GM21367 (cell line): ENCODE results near the gene C4orf51.
"Not testable (repeated sequence)": the region's sequence is repeated elsewhere in the genome, so short reads cannot be mapped to it uniquely, and the experiment has no call there.

Experiments
- ATAC-seq: cut with Tn5 transposase; IDR thresholded peaks from one replicate; pipeline ENCODE4 v1.9.1; 2021; ENCODE audit not compliant: unreplicated experiment

Gene C4orf51

DNA sequence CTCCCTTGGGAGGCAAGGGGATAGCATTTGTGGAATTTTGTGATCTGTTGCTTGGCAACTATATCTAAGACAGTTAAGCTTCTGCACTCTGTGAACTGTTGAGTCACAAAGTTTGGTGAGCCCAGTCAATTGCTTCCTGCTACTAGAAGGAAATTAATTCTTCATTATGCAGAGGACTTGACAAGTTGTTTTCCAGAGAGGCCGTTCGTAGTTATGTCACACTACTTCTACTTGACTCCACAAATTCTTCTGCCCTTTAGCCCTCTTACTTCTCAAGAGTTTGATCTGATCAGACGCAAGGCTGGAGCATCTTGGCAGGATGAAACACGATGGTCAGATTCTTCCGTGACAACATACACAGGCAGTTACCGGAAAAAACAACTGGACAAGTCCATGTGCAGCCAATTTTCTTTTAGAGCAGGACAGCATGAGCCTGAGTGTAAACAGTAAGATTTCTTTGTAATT lies at the start of gene C4orf51:
Gene C4orf51 (plus strand): TSS at position 156 of the 465 bp plus-strand sequence. CDS start 58 bp downstream, at position 214.
- no peak for ATAC-seq

DNA sequence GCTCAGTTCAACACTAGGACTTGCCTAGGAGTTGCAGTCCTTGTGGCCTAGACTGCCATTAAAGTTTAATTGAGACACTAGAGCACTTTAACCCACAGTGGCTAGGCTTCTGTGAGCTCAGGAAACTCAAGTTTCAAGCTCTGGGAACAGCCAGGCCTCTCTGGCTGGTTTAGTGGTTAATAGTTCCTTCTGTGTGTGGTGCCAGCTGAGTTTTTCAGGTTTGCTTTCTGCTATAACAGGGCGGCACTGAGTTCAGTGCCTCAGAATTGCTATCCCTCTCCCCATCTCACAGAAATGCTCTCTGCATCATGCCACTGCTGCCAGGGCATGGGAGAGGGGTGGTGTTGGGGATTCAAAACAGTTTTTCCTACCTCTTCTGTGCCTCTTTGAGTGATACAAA lies 44.8 kb upstream of the C4orf51 start:
- ATAC-seq: no peak

DNA sequence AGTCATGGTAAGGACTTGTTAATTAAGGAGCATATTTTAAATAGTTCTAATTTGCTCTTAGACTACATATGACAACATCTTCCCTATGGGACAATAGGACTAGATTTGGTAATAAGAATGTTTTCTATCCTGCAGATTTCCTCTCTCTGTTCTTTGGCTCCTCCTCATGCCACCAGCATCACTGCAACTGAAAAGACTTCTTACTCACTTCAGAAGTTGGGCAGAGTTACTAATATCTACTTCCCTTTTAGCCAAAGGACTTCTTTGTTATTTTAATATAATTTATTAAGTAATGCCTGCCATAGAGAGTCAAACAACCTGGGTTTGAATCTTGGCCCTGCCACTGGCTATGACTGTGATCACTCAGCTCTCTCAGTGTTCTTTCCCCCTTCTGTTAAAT lies 44.3 kb upstream of the C4orf51 start:
- no peak for ATAC-seq

DNA sequence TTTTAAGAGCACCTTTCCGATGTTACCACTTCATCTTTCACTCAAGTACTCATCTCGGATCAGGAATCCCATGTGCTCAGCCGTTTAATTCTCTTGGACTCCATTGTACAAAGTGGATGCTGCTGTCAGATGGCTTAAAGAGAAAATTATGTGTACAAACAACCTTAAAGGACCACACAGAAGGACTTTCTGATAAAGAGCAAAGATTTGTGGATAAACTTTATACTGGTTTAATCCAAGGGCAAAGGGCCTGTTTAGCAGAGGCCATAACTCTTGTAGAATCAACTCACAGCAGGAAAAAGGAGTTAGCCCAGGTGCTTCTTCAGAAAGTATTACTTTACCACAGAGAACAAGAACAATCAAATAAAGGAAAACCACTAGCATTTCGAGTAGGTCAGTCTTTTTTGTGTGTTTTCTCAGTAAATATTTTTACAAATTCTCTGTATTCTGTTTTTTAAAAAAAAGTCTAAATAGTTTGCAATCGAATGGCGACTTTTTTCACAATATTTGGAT lies 40.7 kb upstream of the C4orf51 start:
- ATAC-seq: no peak

DNA sequence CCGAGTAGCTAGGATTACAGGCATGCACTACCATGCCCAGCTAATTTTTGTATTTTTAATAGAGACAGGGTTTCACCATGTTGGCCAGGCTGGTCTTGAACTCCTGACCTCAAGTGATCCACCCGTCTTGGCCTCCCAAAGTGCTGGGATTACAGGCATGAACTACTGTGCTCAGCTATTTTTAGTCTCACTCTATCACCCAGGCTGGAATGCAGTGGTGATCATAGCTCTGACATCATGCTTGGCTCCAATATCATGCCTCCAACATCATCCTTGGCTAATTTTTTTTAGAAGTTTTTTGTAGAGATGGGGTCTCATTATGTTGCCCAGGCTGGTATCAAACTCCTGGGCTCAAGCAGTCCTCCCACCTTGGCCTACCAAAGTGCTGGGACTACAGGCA lies 39.7 kb upstream of the C4orf51 start:
- not testable (repeated sequence) for ATAC-seq

DNA sequence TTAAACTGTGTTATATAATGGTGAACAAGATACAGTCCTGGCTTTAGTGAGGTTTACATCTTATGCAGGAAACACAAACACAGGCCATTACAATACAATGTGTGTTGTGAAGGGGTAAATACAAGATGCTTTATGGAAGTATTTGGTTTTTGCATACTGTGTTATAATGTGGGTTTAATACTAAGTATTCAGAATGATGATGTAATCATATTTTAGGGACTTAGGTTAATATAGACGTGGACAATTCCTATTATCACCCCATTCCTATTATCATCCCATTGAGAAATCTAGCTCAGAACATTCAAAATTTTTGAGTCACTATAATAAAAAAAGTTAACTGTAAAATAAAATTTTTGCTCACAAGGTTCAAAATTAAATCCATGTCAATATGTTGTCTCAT lies 36.7 kb upstream of the C4orf51 start:
- ATAC-seq: no peak

DNA sequence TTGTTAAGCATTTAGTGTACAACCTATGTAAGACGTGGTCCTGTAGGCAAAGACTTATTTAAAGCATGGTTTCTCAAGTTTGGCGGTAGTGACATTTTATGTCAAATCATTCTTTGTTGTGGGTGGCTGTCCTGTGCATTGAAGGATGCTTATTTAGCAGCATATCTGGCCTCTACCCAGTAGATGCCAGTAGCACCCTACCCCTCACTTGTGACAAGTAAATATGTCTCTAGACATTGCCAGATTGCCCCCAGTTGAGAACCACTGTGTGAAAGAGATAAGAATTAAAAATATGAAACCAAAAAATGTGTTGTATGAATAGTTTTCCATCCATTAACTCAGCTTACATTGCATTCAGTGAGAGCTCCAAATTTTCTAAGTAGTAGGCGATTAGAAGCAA lies 35.2 kb upstream of the C4orf51 start:
- ATAC-seq: no peak

DNA sequence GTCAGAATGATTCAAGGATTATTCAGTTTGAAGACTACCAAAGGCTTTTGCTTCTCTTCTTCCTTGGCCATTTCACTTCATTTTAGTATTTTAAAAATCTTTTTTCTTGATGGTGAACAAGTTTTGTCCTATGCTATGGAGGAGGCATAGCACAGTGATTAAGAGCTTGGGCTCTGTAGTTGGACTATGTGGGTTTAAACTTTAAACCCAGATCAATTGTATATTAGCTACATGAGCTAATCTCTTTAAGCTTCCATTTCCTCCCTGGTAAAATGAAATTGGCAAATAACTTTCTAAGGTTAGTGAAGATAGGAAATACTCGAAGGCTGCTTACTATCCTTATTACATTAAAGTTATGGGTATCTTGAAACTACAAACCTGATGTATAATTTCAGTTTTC lies 23.8 kb upstream of the C4orf51 start:
- ATAC-seq: no peak

DNA sequence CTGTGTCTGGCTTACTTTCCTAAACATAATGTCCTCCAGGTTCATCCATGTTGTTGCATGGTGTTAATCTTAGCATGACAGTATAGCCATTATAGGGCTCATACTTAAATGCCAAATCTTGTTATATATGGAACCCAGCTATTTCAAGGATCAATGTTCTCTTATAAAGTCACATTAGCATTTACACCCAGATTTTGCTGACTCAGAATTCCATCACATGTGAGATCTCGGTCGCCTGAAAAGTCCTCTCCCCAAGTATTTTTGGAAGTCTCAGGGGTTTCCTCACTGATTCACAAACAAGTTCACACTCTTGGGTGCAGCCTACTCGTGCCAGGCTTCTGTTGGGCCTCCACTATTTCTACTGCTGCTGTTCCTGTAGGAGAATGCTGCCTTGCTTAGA lies 19.9 kb upstream of the C4orf51 start:
- no peak for ATAC-seq

DNA sequence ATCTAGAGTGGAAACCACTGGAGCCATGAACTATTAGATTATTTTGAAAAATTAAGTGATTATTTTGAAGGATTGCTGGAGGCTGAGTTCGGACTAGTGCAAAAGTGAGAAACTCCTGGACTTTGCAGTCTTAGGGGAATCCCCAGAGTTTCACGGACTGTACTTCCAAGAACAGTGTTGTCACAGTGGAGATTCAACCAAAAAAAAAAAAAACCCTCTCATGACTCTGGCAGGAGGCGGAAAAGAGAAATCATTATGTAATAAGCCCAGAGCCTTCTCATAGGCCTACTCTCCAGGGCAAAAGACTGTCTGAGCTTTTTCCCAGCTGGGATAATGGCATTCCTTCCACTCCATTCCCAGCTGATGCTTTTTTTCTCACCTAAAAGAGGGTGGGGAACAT lies 16.8 kb upstream of the C4orf51 start:
- ATAC-seq: no peak

DNA sequence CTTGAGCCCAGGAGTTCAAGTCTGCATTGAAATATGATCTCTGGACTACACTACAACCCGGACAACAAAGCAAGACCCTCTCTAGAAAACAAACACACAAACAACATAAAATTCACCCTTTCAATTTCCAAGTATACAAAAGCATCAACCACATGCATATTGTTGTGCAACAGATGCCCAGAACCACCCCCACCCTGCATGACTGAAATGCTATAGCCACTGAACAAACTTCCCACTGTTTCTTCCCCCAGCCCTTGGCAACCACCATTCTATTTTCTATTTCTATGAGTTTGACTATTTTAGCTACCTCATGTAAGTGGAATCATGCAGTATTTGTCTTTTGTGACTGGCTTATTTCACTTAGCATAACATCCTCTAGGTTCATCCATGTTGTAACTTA lies 14.2 kb upstream of the C4orf51 start:
- ATAC-seq: no peak

DNA sequence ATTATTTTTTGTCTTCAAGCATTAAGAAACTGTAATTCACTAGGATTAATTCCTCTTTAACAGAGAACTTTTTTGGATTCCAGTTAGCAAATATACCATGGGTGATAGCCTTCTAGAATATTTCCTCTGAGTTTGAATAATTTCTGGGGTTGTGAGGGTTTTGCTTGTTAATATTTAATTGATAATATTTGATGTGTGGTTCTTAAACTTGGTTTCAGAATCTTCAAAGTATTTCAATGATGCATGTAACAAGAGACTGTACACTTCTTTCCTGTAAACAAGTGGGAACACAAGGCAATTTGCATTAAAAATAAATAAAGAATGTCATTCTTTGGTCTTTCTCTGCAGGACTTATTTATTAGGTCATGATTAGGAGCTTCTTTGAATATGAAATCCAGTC lies 9.5 kb upstream of the C4orf51 start:
- ATAC-seq: no peak

DNA sequence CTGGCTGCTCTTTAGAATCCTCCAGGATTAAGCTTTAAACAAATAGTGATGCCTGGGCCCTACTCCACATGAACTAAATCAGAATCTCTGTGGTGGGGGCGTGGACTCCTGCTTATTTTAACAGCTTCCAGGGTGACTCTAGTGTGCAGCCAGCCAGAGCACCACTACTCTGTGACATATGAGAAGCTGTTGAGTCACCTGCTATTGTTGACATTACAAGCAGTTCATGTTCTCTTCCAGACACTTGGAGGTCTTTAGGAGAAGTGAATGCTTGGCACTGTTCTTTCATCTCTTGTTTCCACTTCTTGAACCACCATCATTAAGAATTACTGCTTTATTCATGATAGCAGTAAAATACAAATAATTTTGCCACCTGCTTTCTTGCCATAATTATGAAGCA lies 426 bp upstream of the C4orf51 start:
- ATAC-seq: no peak

DNA sequence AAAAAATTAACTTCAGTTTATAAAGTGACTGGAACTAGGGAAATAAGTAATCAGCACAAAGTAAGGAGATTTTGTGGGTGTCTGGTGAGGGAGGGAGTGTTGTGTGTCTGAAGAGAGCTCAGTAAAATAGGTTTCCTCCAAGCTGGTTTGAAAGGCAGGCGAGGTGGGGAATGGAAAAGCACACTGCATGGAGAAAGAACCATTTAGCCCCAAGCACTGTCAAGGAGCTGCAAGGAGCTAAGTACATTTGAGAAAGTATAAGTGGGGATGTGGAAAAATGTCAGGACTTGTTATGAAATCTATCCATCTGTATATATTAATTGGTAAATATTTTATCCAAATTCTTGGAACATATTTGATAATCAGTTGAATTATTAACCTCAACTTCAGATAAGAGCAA lies 956 bp downstream of the C4orf51 start:
- no peak for ATAC-seq

DNA sequence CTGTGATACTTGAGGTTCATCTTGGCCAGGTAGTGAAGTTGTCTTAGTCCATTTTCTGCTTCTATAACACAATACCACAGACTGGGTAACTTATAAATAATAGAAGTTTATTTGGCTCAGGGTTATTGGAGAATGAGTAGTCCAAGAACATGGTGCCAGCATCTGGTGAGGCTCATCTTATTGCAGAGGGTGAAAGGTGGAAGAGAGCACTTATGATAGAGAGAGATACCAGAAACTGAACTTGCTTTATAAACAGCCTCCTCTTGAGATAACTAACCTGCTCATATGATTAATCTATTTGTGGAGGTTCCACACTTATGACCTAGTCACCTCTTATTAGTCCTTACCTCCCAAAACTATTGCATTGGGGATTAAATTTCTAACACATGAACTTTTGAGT lies 1.6 kb downstream of the C4orf51 start:
- ATAC-seq: no peak

DNA sequence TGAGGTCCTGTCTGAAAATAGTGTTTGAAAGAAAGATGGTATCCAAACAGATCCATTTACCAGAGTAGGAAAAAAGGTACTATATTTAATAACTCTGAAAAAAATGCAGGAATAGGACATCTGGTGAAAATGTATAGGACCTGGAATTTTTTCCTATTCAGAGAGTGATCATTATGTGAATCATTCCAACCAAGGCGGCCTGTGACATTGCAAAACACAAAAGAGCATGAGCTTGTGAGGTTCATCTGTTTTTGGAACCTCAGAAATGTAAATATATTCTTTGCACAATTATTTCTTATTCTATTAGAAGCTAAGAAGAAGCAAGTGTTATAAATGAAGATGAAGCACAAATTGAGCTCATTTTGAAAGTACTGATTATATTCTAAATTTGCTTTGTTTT lies 2.0 kb downstream of the C4orf51 start:
- no peak for ATAC-seq

DNA sequence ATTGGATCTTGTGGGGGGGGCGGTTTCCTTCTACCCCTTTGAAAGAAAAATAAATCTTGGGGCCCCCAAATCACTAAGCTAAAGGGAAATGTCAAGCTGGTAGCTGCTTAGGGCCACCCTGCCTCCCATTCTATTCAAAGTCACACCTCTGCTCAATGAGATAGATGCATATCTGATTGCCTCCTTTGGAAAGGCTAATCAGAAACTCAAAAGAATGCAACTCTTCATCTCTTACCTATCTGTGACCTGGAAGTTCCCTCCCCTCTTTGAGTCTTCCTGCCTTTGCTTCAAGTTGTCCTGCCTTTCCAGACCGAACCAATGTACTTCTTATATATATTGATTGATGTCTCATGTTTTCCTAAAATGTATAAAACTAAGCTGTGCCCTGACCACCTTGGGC lies 7.0 kb downstream of the C4orf51 start:
- ATAC-seq: no peak

DNA sequence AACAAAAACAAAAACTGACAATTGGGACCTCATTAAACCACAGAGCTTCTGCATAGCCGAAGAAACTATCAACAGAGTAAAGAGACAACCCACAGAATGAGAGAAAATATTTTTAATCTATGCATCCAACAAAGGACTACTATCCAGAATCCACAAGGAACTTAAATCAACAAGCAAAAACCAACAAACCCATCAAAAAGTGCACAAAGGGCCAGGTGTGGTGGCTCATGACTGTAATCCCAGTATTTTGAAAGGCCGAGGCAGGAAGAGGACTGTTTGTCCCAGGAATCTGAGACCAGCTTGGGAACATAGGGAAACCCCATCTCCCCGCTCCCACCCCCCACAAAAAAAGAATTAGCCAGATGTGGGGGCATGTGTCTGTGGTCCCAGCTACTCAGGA lies 10.7 kb downstream of the C4orf51 start:
- ATAC-seq: no peak

DNA sequence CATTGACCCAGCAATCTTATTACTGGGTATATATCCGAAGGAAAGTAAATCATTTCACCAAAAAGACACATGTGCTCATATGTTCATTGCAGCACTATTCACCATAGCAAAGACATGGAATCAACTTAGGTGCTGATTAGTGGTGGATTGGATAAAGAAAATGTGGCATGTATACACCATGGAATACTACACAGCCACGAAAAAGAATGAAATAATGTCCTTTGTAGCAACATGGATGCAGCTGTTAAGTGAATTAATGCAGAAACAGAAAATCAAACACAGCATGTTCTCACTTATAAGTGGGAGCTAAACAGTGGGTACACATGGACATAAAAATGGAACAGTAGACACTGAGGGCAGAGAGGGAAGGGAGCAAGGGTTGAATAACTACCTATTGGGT lies 11.5 kb downstream of the C4orf51 start:
- not testable (repeated sequence) for ATAC-seq

DNA sequence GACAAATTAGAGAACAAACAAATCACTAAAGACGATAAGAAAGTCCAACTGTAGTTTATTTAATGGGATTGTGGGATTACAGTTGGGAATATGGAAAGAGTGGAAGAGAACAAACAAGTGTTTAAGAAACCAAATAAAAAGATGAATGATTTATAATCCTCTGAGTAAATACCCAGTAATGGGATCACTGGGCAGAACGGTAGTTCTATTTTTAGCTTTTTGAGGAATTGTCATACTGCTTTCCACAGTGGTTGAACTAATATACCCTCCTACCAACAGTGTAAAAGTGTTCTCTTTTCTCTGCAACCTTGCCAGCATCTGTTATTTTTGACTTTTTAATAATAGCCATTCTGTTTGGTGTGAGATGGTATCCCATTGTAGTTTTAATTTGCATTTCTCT lies 15.0 kb downstream of the C4orf51 start:
- ATAC-seq: no peak

DNA sequence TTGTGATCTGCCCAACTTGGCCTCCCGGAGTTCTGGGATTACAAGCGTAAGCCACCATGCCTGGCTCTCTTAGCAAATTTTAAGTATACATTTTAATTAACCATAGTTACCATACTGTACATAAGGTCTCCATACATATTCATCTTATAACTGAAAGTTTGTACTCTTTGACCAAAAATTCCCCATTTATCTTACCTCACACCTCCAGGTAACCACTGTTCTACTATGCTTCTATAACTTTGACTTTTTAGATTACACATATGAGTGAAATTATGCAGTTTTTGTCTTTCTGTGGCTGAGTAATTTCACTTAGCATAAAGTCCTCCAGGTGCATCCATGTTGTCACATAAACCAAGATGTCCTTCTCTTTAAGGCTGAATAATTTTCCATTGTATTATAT lies 17.4 kb downstream of the C4orf51 start:
- ATAC-seq: no peak

DNA sequence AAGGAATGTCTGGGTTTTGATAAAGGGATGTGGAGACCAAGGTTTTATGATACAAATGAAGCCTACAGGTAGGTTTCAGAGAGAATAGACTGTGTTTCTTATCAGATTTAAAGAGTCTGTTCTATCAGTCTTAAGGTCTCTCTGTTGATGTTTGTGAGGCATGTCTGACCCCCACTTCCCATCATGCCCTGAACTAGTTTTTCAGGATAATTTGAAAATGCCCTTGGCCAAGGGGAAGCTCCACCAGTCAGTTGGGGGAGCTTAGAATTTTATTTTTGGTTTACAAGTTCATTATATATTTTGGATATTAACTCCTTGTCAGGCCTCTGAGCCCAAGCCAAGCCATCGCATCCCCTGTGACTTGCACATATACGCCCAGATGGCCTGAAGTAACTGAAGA lies 18.6 kb downstream of the C4orf51 start:
- no peak for ATAC-seq

DNA sequence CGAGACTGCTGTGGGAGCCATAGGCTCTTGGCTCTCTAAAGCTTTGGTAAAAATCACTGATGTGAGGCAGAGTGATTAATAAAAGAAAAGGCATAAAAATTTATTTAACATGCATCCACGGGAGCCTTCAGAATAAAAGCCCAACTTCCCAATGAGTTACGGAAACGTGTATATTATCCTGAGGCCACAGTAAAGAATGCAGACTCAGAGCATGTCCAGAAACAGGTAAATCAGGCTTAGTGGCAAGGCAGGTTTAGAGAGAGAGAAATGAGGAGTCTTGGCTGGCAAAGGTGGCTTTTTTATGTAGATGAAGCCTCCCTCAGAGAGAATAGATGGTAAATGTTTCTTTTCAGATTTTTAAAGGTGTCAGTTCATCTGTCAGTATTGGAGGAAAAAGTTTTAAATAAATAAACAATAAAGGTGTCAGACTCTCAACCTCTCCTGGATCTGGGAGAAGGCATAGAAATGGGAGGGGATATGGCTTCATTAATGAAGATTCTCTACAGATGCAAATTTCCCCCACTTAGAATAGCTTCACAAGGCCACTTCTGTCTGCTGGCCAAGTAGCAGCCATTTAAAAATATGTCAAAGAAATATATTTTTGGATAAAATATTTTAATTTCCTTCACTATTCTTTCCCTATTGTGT lies 24.0 kb downstream of the C4orf51 start:
- ATAC-seq: no peak
